Ishikawa (cell line): ENCODE measurements around the gene SMARCD3.

Source experiments
- CEBPB ChIP-seq: IDR thresholded peaks from 2 replicates; pipeline ENCODE4 v1.6.1; 2012
- EGR1 ChIP-seq: IDR thresholded peaks from 2 replicates; pipeline ENCODE4 v1.6.1; 2012
- EP300 ChIP-seq: IDR thresholded peaks from 2 replicates; pipeline ENCODE4 v1.6.1; 2012; ENCODE audit warnings: borderline replicate concordance
- FOXM1 ChIP-seq: IDR thresholded peaks from 2 replicates; pipeline ENCODE4 v1.6.1; 2012; ENCODE audit warnings: low read depth, borderline replicate concordance
- NFIC ChIP-seq: IDR thresholded peaks from 2 replicates; pipeline ENCODE4 v1.6.1; 2012
- RAD21 ChIP-seq: IDR thresholded peaks from 2 replicates; pipeline ENCODE4 v1.6.1; 2012; ENCODE audit warnings: low read depth
- TAF1 ChIP-seq: IDR thresholded peaks from 2 replicates; pipeline ENCODE4 v1.6.1; 2012; ENCODE audit warnings: low read depth, mild to moderate bottlenecking
- TCF12 ChIP-seq: IDR thresholded peaks from 2 replicates; pipeline ENCODE4 v1.6.1; 2012; ENCODE audit warnings: low read depth
- TEAD4 ChIP-seq: IDR thresholded peaks from 2 replicates; pipeline ENCODE4 v1.6.1; 2012
- USF1 ChIP-seq: IDR thresholded peaks from 2 replicates; pipeline ENCODE4 v1.6.1; 2012
- YY1 ChIP-seq: IDR thresholded peaks from 2 replicates; pipeline ENCODE4 v1.6.1; 2012; ENCODE audit warnings: low read depth
- ZBTB7A ChIP-seq: IDR thresholded peaks from 2 replicates; pipeline ENCODE4 v1.6.1; 2012; ENCODE audit warnings: low read depth
- TF ChIP-seq, protein P1 (sequence below): IDR thresholded peaks from 2 replicates; pipeline ENCODE4 v1.6.1; 2012
- TF ChIP-seq, protein P2 (sequence below): IDR thresholded peaks from 2 replicates; pipeline ENCODE4 v1.6.1; 2012; ENCODE audit warnings: low read depth, mild to moderate bottlenecking

The SMARCD3 gene

GRCh38 chr7:151289891-151290290 is 41.4 kb upstream of the SMARCD3 start:
- TF ChIP-seq, protein P1, sequence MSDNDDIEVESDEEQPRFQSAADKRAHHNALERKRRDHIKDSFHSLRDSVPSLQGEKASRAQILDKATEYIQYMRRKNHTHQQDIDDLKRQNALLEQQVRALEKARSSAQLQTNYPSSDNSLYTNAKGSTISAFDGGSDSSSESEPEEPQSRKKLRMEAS: no peak
- TF ChIP-seq EGR1: no peak
- TF ChIP-seq USF1: no peak
- no peak for TF ChIP-seq RAD21
- no peak for TF ChIP-seq FOXM1
- TF ChIP-seq, protein P2, sequence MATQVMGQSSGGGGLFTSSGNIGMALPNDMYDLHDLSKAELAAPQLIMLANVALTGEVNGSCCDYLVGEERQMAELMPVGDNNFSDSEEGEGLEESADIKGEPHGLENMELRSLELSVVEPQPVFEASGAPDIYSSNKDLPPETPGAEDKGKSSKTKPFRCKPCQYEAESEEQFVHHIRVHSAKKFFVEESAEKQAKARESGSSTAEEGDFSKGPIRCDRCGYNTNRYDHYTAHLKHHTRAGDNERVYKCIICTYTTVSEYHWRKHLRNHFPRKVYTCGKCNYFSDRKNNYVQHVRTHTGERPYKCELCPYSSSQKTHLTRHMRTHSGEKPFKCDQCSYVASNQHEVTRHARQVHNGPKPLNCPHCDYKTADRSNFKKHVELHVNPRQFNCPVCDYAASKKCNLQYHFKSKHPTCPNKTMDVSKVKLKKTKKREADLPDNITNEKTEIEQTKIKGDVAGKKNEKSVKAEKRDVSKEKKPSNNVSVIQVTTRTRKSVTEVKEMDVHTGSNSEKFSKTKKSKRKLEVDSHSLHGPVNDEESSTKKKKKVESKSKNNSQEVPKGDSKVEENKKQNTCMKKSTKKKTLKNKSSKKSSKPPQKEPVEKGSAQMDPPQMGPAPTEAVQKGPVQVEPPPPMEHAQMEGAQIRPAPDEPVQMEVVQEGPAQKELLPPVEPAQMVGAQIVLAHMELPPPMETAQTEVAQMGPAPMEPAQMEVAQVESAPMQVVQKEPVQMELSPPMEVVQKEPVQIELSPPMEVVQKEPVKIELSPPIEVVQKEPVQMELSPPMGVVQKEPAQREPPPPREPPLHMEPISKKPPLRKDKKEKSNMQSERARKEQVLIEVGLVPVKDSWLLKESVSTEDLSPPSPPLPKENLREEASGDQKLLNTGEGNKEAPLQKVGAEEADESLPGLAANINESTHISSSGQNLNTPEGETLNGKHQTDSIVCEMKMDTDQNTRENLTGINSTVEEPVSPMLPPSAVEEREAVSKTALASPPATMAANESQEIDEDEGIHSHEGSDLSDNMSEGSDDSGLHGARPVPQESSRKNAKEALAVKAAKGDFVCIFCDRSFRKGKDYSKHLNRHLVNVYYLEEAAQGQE: no peak
- TF ChIP-seq YY1: no peak

DNA sequence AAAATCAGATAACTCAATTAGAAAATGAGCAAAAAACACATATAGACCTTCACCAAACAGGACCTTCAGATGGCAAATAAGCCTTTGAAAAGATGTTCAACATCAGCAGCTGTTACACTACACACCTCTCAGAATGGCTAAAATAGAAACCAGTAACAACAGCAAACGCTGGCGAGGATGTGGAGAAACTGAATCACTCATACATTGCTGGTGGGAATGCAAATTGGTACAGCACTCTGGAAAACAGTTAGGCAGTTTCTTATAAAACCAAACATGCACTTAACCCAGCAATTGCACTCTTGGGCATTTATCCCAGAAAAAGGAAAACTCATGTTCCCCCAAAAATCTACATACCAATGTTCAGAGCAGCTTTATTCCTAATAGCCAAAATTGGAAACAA is 37.7 kb upstream of the SMARCD3 start:
- no peak for TF ChIP-seq CEBPB
- TF ChIP-seq TCF12: no peak
- no peak for TF ChIP-seq TEAD4
- TF ChIP-seq, protein P2: no peak
- no peak for TF ChIP-seq TAF1
- TF ChIP-seq ZBTB7A: no peak
- no peak for TF ChIP-seq RAD21
- TF ChIP-seq EP300: no peak
- no peak for TF ChIP-seq FOXM1
- TF ChIP-seq, protein P1: no peak
- no peak for TF ChIP-seq YY1
- TF ChIP-seq NFIC: no peak
- TF ChIP-seq USF1: no peak

DNA sequence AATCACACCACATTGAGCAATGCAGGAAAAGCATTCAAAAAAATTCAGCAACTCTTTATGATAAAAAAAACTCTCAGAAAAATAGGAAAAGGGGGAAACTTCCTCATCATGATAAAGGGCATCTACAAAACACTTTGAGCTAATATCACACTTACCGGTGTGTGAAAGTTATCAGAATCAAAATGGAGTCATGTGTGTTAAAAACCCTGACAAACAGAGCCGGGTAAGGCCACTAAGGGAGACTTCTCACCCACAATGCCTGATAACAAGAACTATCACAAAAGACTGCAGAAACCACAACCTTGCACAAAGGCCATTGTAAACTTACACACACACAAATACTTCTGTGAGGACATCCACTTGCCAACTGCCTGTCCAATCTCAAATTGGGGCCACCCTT is 34.8 kb upstream of the SMARCD3 start:
- TF ChIP-seq, protein P2: no peak
- TF ChIP-seq YY1 (no peak), TAF1 (no peak), CEBPB (no peak), TEAD4 (no peak), FOXM1 (no peak), EP300 (no peak)
- TF ChIP-seq, protein P1: no peak

DNA sequence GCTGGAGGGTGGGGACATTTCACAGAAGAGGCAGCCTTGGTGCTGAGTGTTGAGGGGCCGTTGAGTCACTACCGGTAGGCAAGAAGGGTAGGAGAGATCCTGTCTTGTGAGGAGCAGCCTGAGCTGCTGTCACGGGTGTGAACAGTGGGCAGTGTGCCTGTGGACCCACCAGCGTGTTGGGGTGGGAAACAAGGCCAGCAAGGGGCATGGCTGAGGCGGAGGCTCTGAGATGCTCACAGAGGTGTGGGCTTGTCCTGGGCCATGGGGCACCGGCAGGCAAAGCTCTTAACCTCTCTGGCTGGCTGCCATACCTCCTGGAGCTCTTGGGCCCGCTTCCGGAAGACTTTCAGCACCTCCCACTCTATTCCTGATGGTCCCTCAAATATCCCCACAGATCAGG is 33.6 kb upstream of the SMARCD3 start:
- no peak for TF ChIP-seq EGR1
- TF ChIP-seq NFIC: 0 out of 2 replicates have a peak, but pooled peaks have one; percentile 20

DNA sequence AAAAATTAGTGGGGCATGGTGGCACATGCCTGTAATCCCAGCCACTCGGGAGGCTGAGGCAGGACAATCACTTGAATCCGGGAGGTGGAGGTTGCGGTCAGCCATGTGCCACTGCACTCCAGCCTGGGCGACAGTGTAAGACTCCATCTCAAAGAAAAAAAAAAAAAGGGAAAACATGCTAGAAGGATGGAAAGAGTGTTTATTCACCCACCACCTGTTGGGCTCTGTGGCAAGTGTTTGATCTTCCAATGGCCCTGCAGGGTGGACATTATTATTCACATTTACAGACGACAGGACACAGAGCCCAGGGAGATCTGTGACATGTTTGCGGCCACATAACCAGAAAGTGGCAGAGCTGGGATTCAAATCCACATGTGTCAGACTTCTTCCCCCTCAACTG is 33.2 kb upstream of the SMARCD3 start:
- no peak for TF ChIP-seq EP300
- TF ChIP-seq, protein P1: no peak
